GM19043 (cell line): ENCODE data around the gene SCP2.

Experiments used
- ATAC-seq: cut with Tn5 transposase; IDR thresholded peaks from one replicate; pipeline ENCODE4 v1.9.1; 2021; ENCODE audit warnings: low read depth; ENCODE audit not compliant: unreplicated experiment

Gene SCP2

DNA sequence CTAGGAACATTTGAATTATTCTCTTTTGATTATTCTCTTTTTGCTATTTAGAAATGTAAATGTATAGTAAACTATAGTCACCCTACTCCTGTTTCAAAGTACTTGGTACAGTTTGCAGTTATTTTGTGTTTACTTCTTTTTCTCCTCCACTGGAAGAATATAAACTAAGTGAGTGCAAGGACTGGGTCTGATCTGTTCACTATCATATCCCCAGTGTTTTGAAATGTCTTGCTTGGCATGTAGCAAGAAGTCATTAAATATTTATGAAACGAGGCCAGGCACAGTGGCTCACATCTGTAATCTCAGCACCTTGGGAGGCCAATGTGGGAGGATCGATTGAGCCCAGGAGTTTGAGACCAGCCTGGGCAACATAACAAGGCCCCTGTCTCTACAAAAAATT, 99.2 kb downstream of the SCP2 start:
- no peak for ATAC-seq

- ATAC-seq: no peak
Measured at GRCh38 chr1:53031732-53032131, 104.7 kb downstream of the SCP2 start.

- ATAC-seq: no peak
Measured at GRCh38 chr1:53037159-53037558, 110.1 kb downstream of the SCP2 start.

DNA sequence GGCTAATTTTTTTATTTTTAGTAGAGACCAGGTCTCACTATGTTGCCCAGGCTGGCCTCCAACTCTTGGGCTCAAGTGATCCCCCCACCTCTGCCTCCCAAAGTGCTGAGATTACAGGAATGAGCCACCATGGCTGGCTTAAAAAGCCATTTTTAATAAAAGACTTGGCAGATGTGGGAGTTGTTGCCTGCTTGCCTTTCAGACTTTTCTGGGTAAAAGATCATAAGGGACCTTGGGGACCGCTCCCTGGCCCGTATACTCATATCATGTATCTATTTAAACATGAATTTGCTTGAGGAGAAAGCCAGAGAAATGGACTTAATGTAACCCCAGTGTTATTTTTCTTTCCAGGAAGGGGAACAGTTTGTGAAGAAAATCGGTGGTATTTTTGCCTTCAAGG, 111.5 kb downstream of the SCP2 start:
- ATAC-seq: no peak

DNA sequence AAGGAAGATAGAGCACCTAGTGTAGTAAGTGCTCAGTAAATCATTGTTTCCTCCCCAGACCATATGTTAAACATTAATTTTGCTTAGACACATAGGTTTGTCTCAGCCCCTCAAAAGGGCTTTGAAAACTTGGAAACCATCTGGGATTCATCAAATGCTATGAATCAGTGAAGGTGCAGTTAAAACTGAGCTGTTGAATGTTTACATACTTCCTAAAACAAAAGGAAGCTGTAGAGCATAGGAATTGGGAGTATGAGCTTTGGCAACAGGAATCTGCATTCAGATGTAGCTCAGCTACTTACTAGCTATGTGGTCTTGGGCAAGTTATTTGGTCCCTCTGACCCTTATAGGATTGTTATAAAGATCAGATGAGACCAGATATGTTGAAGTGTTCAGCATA, 116.2 kb downstream of the SCP2 start:
- ATAC-seq: no peak

- ATAC-seq: no peak
Measured at GRCh38 chr1:53044926-53045325, 117.8 kb downstream of the SCP2 start.

DNA sequence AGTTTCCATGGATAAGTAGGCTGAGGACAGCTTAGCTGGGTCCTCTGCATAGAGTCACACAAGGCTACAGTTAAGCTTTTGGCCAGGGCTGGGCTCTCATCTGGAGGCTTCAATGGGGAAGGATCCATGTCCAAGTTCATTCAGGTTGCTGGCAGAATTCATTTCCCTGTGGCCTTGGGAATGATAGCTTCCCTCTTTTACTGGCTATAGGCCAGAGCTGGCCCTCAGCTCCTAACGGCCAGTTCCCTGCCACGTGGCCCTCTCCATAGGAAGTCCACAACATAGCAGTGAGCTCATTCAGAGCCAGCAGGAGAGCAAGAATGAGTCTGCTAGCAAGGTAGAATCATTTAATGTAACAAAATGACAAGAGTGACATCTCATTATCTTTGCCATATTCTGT, 119.9 kb downstream of the SCP2 start:
- ATAC-seq: no peak

GRCh38 chr1:53047737-53048736, 121.0 kb downstream of the SCP2 start:
- no peak for ATAC-seq

GRCh38 chr1:53048960-53049573, 122.0 kb downstream of the SCP2 start:
- ATAC-seq: no peak

GRCh38 chr1:53049574-53049967, 122.5 kb downstream of the SCP2 start:
- no peak for ATAC-seq

GRCh38 chr1:53050310-53050709, 123.2 kb downstream of the SCP2 start:
- no peak for ATAC-seq

- ATAC-seq: no peak
Measured at GRCh38 chr1:53051676-53052075, 124.6 kb downstream of the SCP2 start.

DNA sequence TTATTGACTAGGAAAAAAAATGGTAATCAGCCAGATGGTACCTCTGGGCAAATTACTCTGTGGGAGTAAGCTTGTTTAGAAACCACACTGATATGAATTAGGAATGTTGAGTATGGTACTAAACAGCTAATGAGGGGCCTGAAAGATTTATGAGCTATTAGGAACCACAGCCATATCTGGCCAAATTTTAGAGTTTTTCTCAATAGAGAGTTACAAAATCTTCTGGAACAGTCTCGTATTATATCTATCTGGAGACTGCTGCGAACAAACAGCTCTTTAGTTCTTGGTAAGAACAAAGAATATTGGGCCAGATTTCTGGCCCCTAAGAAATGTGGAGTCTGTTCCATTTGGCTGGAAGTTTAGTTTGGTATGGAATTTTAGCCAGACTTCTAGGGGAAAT, 130.1 kb downstream of the SCP2 start:
- no peak for ATAC-seq

DNA sequence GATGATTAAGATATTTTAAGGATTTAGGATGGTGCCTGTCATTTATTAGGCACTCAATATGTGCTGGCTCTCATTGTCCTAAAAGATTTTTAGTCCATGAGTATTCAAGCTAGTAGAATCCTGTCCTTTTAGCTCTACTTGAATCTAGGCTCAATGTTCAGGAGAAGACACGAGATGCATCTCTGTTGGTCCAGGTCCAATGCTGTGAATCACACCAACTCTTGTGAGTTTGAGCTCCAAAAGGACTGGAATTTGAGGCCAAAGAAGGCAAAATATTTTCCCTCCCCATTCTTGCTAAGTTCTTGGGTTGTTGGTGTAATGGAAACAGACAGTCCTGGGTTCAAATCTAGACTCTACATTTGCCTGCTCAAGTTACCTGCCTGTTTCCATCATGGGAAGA, 133.5 kb downstream of the SCP2 start:
- no peak for ATAC-seq

DNA sequence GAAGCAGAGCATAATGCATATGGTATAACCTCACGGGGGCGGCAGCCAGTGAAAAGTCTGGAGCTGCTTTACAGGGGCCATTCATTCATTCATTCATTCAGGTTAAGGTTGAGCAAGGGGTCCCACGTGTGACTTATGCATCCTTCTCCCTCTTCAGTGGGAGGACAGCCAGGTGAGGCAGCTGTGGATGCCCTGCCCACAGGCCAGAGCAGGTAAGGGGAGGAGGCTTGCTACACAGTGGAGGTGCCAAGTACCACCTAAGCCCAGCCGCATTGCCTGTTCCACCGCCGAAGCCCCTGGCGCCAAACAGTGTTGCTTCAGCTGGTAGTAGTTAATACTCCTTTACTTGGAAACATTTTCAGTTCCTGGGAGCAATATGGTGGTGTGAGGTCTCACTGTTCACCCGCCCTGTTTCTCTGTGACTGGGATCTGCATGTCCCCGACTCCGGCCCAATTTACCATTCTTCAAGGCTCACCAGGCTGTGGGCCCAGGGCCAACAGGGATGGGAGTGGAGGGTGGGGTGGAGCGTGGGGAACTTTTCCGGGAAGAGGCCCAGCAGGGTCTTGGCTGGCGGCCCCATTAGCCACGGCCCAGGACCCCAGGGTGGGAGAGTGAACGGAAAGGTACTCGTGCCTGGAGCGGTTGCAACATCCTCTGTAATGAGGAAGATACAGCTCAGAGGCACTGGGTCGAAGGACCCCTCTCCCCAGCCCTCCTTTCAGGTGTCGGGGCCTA, 134.2 kb downstream of the SCP2 start:
- ATAC-seq: no peak

GRCh38 chr1:53061859-53062707, 135.0 kb downstream of the SCP2 start, which contains the start of gene PODN:
TSS of gene PODN (plus strand) at chr1:53062213. CDS start at chr1:53069856, 7,643 bp downstream.
- ATAC-seq: no peak

- no peak for ATAC-seq
Measured at GRCh38 chr1:53062708-53063591, 135.9 kb downstream of the SCP2 start.

DNA sequence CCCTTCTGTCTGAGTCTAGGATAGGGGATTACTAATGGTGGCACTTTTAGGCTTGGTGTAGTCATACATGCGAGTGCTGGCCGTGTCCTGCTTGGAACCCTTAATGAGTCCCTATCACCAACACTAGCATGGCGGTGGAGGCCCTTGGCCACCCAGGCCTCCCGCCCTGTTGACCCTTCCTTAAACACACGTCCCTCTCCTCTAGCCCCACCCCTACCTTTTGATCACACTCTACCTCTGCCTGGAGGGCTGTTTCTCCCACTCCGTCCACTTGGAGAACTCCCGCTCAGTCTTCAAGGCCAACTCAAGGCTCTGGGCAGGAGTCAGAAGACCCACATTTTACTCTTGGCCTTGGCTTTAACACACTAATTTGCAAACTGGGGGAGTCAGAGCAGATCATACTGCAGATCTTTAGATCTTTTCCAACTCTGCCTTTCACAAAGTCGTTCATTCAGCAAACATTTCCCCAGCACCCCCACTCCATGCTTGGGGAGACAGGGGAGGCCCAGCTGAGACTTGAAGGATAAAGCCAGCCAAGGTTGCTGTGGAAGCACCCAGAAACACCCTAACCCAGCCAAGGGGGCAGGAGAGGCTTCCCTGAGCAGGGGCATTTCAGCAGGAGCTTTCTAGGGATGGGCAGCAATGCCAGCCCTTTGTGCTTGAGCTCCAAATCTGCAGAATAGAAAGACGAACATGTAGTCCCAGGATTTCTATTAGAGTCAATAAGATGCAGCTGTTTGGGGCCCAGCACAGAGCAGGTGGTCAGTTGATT, 136.9 kb downstream of the SCP2 start:
- no peak for ATAC-seq

DNA sequence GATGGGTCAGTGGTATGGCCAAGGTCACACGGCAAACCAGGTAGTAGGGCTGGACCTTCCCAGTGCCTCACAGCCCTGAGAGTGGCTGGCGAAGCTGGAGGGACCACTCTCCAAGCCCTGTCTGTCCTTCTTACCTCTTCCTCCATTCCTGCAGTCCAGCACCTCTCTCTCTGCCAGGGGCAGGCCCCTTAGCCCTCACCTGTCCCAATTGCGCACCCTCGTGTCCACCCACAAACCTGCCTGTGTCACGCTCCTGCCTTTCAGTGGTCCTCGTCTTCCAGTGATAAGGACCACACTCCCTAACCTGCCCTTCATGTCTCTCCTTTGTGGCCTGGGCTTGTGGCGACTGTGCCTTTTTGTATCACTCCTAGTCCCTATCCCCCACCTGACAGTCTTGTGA, 138.3 kb downstream of the SCP2 start:
- ATAC-seq: no peak
